Neuronal stem cell (in vitro differentiated cells): ENCODE data around the gene CFAP251.

ENCODE experiments used
- DNase-seq: peaks from one replicate; pipeline ENCODE4 v3.0.0-alpha.2; 2013; ENCODE audit warnings: low spot score
- H2AFZ ChIP-seq: one replicate; pipeline ENCODE4 v1.6.1; 2013; ENCODE audit warnings: mild to moderate bottlenecking, low read length, inconsistent platforms
- H2AK5ac ChIP-seq: 2 replicates; pipeline ENCODE4 v1.6.1; 2013; ENCODE audit warnings: low read depth, mild to moderate bottlenecking, inconsistent platforms, low read length, moderate library complexity, mixed read lengths
- H2BK120ac ChIP-seq: 2 replicates; pipeline ENCODE4 v1.6.1; 2013; ENCODE audit warnings: low read depth, mild to moderate bottlenecking, inconsistent platforms, low read length, moderate library complexity, mixed read lengths
- H2BK12ac ChIP-seq: one replicate; pipeline ENCODE4 v1.6.1; 2013; ENCODE audit warnings: low read length, inconsistent platforms
- H2BK15ac ChIP-seq: 2 replicates; pipeline ENCODE4 v1.6.1; 2013; ENCODE audit warnings: mild to moderate bottlenecking, low read length, inconsistent platforms, mixed read lengths
- H2BK5ac ChIP-seq: one replicate; pipeline ENCODE4 v1.6.1; 2013; ENCODE audit warnings: inconsistent platforms, mild to moderate bottlenecking, low read length, moderate library complexity
- H3K14ac ChIP-seq: one replicate; pipeline ENCODE4 v1.6.1; 2013; ENCODE audit warnings: low read length, inconsistent platforms
- H3K18ac ChIP-seq: 2 replicates; pipeline ENCODE4 v1.6.1; 2013; ENCODE audit warnings: low read length, inconsistent platforms
- H3K23ac ChIP-seq: 2 replicates; pipeline ENCODE4 v1.6.1; 2013; ENCODE audit warnings: low read depth, mild to moderate bottlenecking, mixed read lengths, low read length, inconsistent platforms; ENCODE audit not compliant: poor library complexity
- H3K27ac ChIP-seq: replicated peaks from 3 replicates; pipeline ENCODE4 v1.5.1; 2013; ENCODE audit warnings: low read length, inconsistent platforms
- H3K27me3 ChIP-seq, 3 experiments: 2 replicates each; pipeline ENCODE4 v1.6.1; 2013; ENCODE audit warnings: low read length in 3 of 3, mild to moderate bottlenecking in 2 of 3, inconsistent platforms in 1 of 3, low read depth in 1 of 3, mixed read lengths in 1 of 3, moderate library complexity in 1 of 3; ENCODE audit not compliant: control insufficient read depth in 3 of 3, insufficient read depth in 3 of 3
- H3K36me3 ChIP-seq, 2 donors: replicated peaks in 1 of 2; 2 replicates each; pipeline ENCODE4 v1.6.1; 2013; ENCODE audit warnings: low read length in 2 of 2; ENCODE audit not compliant: control insufficient read depth in 2 of 2, insufficient read depth in 2 of 2
- H3K4ac ChIP-seq: 2 replicates; pipeline ENCODE4 v1.6.1; 2013; ENCODE audit warnings: inconsistent platforms, mild to moderate bottlenecking, low read length, moderate library complexity
- H3K4me1 ChIP-seq, 2 donors: 1 replicate in 1 of 2; 2 replicates in 1 of 2; pipeline ENCODE4 v1.6.1; 2013; ENCODE audit warnings: low read length in 2 of 2, low read depth in 1 of 2; ENCODE audit not compliant: control insufficient read depth in 2 of 2, insufficient read depth in 1 of 2
- H3K4me2 ChIP-seq: one replicate; pipeline ENCODE4 v1.6.1; 2013; ENCODE audit warnings: mild to moderate bottlenecking, low read length, inconsistent platforms; ENCODE audit not compliant: insufficient read depth, poor library complexity, severe bottlenecking
- H3K4me3 ChIP-seq, 2 donors: 2 replicates each; pipeline ENCODE4 v1.5.1; 2013; ENCODE audit warnings: low read length in 2 of 2, mild to moderate bottlenecking in 2 of 2, inconsistent platforms in 1 of 2, moderate library complexity in 1 of 2
- H3K79me1 ChIP-seq: one replicate; pipeline ENCODE4 v1.6.1; 2013; ENCODE audit warnings: low read depth, mild to moderate bottlenecking, inconsistent platforms, low read length, moderate library complexity
- H3K9ac ChIP-seq: one replicate; pipeline ENCODE4 v1.6.1; 2013; ENCODE audit warnings: mild to moderate bottlenecking, low read depth, low read length, inconsistent platforms; ENCODE audit not compliant: poor library complexity
- H3K9me3 ChIP-seq, 2 donors: replicated peaks in 1 of 2; 2 replicates each; pipeline versions ENCODE3 to v1.6.1; 2013; ENCODE audit warnings: low read length in 2 of 2, mild to moderate bottlenecking in 2 of 2, inconsistent platforms in 1 of 2, low read depth in 1 of 2, mixed read lengths in 1 of 2, moderate library complexity in 1 of 2; ENCODE audit not compliant: control insufficient read depth in 2 of 2, insufficient read depth in 1 of 2
- H4K8ac ChIP-seq: one replicate; pipeline ENCODE4 v1.6.1; 2013; ENCODE audit warnings: low read depth, mild to moderate bottlenecking, inconsistent platforms, low read length, moderate library complexity
- H4K91ac ChIP-seq: one replicate; pipeline ENCODE4 v1.6.1; 2013; ENCODE audit warnings: low read length, low read depth, mild to moderate bottlenecking, inconsistent platforms; ENCODE audit not compliant: poor library complexity
- WGBS, 2 donors: extraction: QIAGEN DNeasy Blood & Tissue Kit; methylation state at CpG; one replicate each; pipeline ENCODE4 v1.1.7; 2013; ENCODE audit warnings: missing lambda C conversion rate in 2 of 2, mixed read lengths in 1 of 2; ENCODE audit not compliant: insufficient read length in 2 of 2, insufficient replicate concordance in 1 of 2; ENCODE audit errors: extremely low coverage in 2 of 2; 5-methylcytosine and 5-hydroxymethylcytosine counted together

The CFAP251 gene

DNA sequence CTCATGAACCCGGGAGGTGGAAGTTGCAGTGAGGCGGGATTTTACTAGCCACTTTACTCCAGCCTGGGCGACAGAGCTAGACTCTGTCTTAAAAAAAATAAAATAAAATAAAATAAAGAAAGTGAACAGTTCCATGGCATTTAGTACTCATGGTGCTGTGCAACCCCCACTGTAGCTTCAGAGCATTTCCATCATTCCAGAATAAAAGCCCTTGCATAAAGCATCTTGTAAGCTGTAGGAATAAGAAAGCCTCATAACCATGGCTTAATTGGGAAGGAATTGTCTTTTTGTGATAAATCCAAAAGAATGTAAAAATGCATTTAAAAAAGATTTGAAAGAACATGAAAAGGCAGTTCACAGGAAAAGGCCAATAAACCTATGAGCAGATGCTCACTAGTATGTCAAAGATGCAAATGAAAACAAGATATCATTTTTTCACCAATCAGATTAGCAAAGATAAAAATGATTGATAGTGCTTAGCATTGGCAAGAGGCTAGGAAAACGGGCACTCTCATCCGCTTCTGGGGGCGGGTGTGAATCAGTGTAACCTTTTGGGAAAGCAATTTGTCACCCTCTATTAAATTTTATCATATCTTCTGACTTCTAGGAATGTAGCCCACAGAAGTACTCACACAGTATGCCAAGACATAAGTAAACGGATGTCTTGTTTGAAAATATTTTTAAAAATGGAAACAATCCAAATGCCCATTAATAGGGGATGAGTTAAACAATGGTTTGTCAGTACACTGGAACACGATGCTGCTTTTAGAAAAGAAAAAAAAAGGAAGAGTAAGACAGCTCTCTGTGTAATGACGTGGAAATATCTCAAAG lies 46.6 kb downstream of the CFAP251 start:
- no peak overlapping the region for H2AK5ac ChIP-seq
- H3K4me3 ChIP-seq: no peak overlapping the region
- no peaks in the 10 kb centered on the region for H3K4me1 ChIP-seq
- no peak overlapping the region for H2BK12ac ChIP-seq
- H3K36me3 ChIP-seq: no peaks in the 10 kb centered on the region
- DNase-seq: no peak
- H3K9ac ChIP-seq: no peak overlapping the region
- no peaks in the 10 kb centered on the region for H3K79me1 ChIP-seq
- H2BK15ac ChIP-seq: no peak overlapping the region
- H4K8ac ChIP-seq: no peak overlapping the region
- no peak overlapping the region for H3K18ac ChIP-seq
- no peak overlapping the region for H3K14ac ChIP-seq
- H4K91ac ChIP-seq: no peak overlapping the region
- H3K4ac ChIP-seq: no peak overlapping the region
- no peak overlapping the region for H2AFZ ChIP-seq
- H3K27ac ChIP-seq: no peak overlapping the region
- WGBS, 2 donors: no CpG with 5 or more reads among the region's 9 CpGs
- H3K4me2 ChIP-seq: no peak overlapping the region
- no peak overlapping the region for H3K23ac ChIP-seq
- no peak overlapping the region for H2BK5ac ChIP-seq
- H3K27me3 ChIP-seq: no peaks in the 10 kb centered on the region
- H3K9me3 ChIP-seq: no peaks in the 10 kb centered on the region
- H2BK120ac ChIP-seq: no peak overlapping the region

DNA sequence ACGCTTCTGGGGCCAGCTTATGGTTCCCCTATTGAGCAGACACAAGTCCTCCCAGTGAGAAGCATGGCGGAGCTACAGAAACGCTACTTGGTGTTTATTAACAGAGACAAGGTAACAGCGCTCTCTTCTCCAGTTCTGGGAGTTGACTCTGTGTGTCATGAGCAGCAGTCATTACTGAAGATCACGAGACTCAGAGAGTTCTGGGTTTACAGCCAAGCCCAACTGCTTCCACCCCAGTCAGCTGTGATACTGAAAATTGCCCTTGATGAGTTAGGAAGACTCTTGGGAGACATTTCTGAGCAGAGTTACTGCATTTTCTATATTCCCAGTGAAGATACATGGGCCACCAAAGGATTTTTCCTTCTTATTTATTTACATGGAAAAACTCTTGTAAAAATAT lies 48.6 kb downstream of the CFAP251 start:
- Histone ChIP-seq H3K4ac (no peak overlapping the region), H3K36me3 (no peaks in the 10 kb centered on the region), H4K8ac (no peak overlapping the region), H3K9me3 (no peaks in the 10 kb centered on the region), H2BK120ac (no peak overlapping the region), H2BK15ac (no peak overlapping the region), H2BK12ac (no peak overlapping the region), H3K79me1 (no peaks in the 10 kb centered on the region), H3K4me1 (no peaks in the 10 kb centered on the region), H2AK5ac (no peak overlapping the region), H3K18ac (no peak overlapping the region), H4K91ac (no peak overlapping the region), H2AFZ (no peak overlapping the region), H3K23ac (no peak overlapping the region), H3K27me3 (peaks cover 0 to 3% (median 0%) of the 10 kb centered on the region in 3 experiments), H3K4me3 (no peak overlapping the region), H3K4me2 (no peak overlapping the region), H3K27ac (no peak overlapping the region), H3K14ac (no peak overlapping the region), H3K9ac (no peak overlapping the region), H2BK5ac (no peak overlapping the region)
- no peak for DNase-seq
- no CpG with 5 or more reads among the region's 5 CpGs for WGBS, 2 donors

DNA sequence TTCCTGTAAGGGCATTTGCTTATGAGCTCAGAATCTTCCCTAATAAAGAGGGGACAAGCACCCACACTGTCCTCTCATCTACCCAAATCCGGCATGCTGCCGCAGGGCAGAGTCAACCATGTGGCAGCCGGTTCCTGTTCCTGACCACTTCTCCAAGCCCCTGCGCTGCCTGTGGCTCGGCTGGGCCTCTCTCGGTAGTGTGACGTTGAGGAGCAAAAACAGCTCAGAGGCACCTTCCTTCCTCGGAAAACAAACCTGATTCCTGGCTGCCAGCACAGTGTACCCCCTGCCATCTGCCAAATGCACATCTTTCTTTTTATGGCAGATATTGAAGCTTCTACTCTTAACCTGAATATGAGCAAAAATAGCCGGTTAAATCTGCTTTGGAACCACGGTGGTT lies 50.5 kb downstream of the CFAP251 start:
- H3K4me1 ChIP-seq: no peaks in the 10 kb centered on the region
- H4K91ac ChIP-seq: no peak overlapping the region
- H4K8ac ChIP-seq: no peak overlapping the region
- H3K79me1 ChIP-seq: no peaks in the 10 kb centered on the region
- no peak overlapping the region for H2BK12ac ChIP-seq
- no peak overlapping the region for H2AK5ac ChIP-seq
- H3K23ac ChIP-seq: no peak overlapping the region
- no peak overlapping the region for H3K9ac ChIP-seq
- peaks cover 0 to 7% (median 0%) of the 10 kb centered on the region in 3 experiments for H3K27me3 ChIP-seq
- H3K4ac ChIP-seq: no peak overlapping the region
- H2BK5ac ChIP-seq: no peak overlapping the region
- no peaks in the 10 kb centered on the region for H3K36me3 ChIP-seq
- H3K9me3 ChIP-seq: peaks cover 2 to 12% of the 10 kb centered on the region in 2 donors
- H3K14ac ChIP-seq: no peak overlapping the region
- H2BK120ac ChIP-seq: no peak overlapping the region
- H2AFZ ChIP-seq: no peak overlapping the region
- no peak overlapping the region for H3K4me3 ChIP-seq
- no peak overlapping the region for H3K18ac ChIP-seq
- no peak overlapping the region for H3K4me2 ChIP-seq
- no CpG with 5 or more reads among the region's 10 CpGs for WGBS, 2 donors
- no peak overlapping the region for H2BK15ac ChIP-seq
- H3K27ac ChIP-seq: no peak overlapping the region
- no peak for DNase-seq

DNA sequence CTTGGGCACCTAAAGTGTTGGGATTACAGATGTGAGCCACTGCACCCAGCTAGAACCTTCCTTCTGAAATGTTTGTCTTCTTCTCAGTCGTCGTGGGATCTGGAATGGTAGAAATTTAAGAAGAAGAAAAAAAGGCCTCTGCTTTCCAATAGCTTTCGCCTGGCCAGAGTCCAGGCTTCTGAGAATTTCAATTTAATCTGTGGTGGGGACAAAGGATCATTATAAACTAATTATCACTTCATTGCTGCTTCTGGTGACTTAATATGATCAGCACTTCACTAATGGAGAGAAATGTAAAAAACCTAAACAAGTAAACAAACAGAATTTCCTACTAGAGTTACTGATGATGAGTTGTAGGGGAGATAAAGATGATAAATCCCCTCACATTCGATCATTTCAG lies 51.3 kb downstream of the CFAP251 start:
- no peak overlapping the region for H3K9ac ChIP-seq
- H3K18ac ChIP-seq: no peak overlapping the region
- no CpG with 5 or more reads among the region's 4 CpGs for WGBS, 2 donors
- H3K4me3 ChIP-seq: no peak overlapping the region
- H3K4ac ChIP-seq: no peak overlapping the region
- H2AK5ac ChIP-seq: no peak overlapping the region
- no peaks in the 10 kb centered on the region for H3K79me1 ChIP-seq
- no peak overlapping the region for H3K27ac ChIP-seq
- H2BK5ac ChIP-seq: no peak overlapping the region
- peaks cover 2 to 18% of the 10 kb centered on the region in 2 donors for H3K9me3 ChIP-seq
- H2AFZ ChIP-seq: no peak overlapping the region
- H4K8ac ChIP-seq: no peak overlapping the region
- no peaks in the 10 kb centered on the region for H3K4me1 ChIP-seq
- no peak overlapping the region for H3K23ac ChIP-seq
- H3K4me2 ChIP-seq: no peak overlapping the region
- H4K91ac ChIP-seq: no peak overlapping the region
- no peak overlapping the region for H2BK120ac ChIP-seq
- no peak overlapping the region for H3K14ac ChIP-seq
- H2BK12ac ChIP-seq: no peak overlapping the region
- no peak overlapping the region for H2BK15ac ChIP-seq
- H3K36me3 ChIP-seq: no peaks in the 10 kb centered on the region
- DNase-seq: no peak
- peaks cover 0 to 13% (median 0%) of the 10 kb centered on the region in 3 experiments for H3K27me3 ChIP-seq
